CD14-positive monocyte (primary cell): ENCODE results near the gene GRK1. TPM values are rescaled to one million over a fixed set of nuclear protein-coding genes. Genes with fewer than 3 reads are reported as not detected.
A peak's percentile ranks its signal among the peaks of the same experiment; 100 is the strongest.

Experiments used
- DNase-seq, 3 donors: peaks; one replicate each; pipeline ENCODE4 v3.0.0-alpha.2; 2011 to 2022
- H2AFZ ChIP-seq: 2 replicates; pipeline ENCODE4 v1.6.0; 2012; ENCODE audit warnings: mild to moderate bottlenecking, low read depth, low read length, inconsistent platforms; ENCODE audit not compliant: insufficient read depth, poor library complexity, severe bottlenecking
- H3K27ac ChIP-seq, 2 donors: 1 replicate in 1 of 2; 2 replicates in 1 of 2; pipeline ENCODE4 v1.5.1; 2012 to 2013; ENCODE audit warnings: low read length in 2 of 2, control low read depth in 1 of 2, inconsistent platforms in 1 of 2, low read depth in 1 of 2, mild to moderate bottlenecking in 1 of 2
- H3K27me3 ChIP-seq, 2 donors: one replicate each; pipeline versions ENCODE4 v1.6.0 to v1.6.1; 2011 to 2013; ENCODE audit warnings: low read length in 2 of 2; ENCODE audit not compliant: control insufficient read depth in 2 of 2, insufficient read depth in 2 of 2
- H3K36me3 ChIP-seq, 2 donors: replicated peaks in 1 of 2; 1 replicate in 1 of 2; 2 replicates in 1 of 2; pipeline versions ENCODE4 v1.5.1 to v1.6.1; 2012 to 2013; ENCODE audit warnings: low read length in 2 of 2, control low read depth in 1 of 2, inconsistent platforms in 1 of 2, mild to moderate bottlenecking in 1 of 2; ENCODE audit not compliant: insufficient read depth in 2 of 2, control insufficient read depth in 1 of 2
- H3K4me1 ChIP-seq, 2 donors: 1 replicate in 1 of 2; 2 replicates in 1 of 2; pipeline versions ENCODE4 v1.5.1 to v1.6.1; 2012 to 2013; ENCODE audit warnings: low read length in 2 of 2, control low read depth in 1 of 2, inconsistent platforms in 1 of 2, mild to moderate bottlenecking in 1 of 2, moderate library complexity in 1 of 2; ENCODE audit not compliant: insufficient read depth in 2 of 2, control insufficient read depth in 1 of 2
- H3K4me2 ChIP-seq: replicated peaks from 2 replicates; pipeline ENCODE3; 2012; ENCODE audit warnings: low read length, moderate library complexity, mild to moderate bottlenecking; ENCODE audit not compliant: poor library complexity, severe bottlenecking; ENCODE audit errors: extremely low read depth
- H3K4me3 ChIP-seq, 3 experiments: fragments of 200-600 bp in 1 of 3; sonication (generic) in 1 of 3; replicated peaks in 1 of 3; 1 replicate in 2 of 3; 2 replicates in 1 of 3; pipeline ENCODE4 v1.5.1; 2011 to 2013; ENCODE audit warnings: low read length in 3 of 3, mild to moderate bottlenecking in 3 of 3, control low read depth in 2 of 3, low read depth in 2 of 3, inconsistent platforms in 1 of 3, moderate library complexity in 1 of 3
- H3K79me2 ChIP-seq: 2 replicates; pipeline ENCODE4 v1.6.0; 2012; ENCODE audit warnings: mild to moderate bottlenecking, control low read depth, inconsistent platforms, low read length, moderate library complexity; ENCODE audit not compliant: insufficient read depth
- H3K9ac ChIP-seq: 2 replicates; pipeline ENCODE4 v1.6.0; 2017; ENCODE audit warnings: low read length, mild to moderate bottlenecking; ENCODE audit not compliant: insufficient read depth, poor library complexity, severe bottlenecking
- H3K9me3 ChIP-seq, 2 donors: replicated peaks in 1 of 2; 1 replicate in 1 of 2; 2 replicates in 1 of 2; pipeline versions ENCODE4 v1.5.1 to v1.6.1; 2012 to 2013; ENCODE audit warnings: low read length in 2 of 2, control low read depth in 1 of 2; ENCODE audit not compliant: control insufficient read depth in 1 of 2, insufficient read depth in 1 of 2
- H4K20me1 ChIP-seq: 2 replicates; pipeline ENCODE4 v1.6.0; 2012; ENCODE audit warnings: mild to moderate bottlenecking, low read length, control low read depth, moderate library complexity; ENCODE audit not compliant: insufficient read depth
- H3K27ac Mint-ChIP-seq, 7 donors: one replicate each; pipeline ENCODE4 v1.8.0; 2020; ENCODE audit warnings: mild to moderate bottlenecking in 7 of 7, mixed read lengths in 7 of 7, moderate library complexity in 6 of 7, inconsistent platforms in 2 of 7
- H3K27me3 Mint-ChIP-seq, 3 donors: one replicate each; pipeline ENCODE4 v1.8.0; 2021 to 2022; ENCODE audit warnings: low read depth in 3 of 3, mild to moderate bottlenecking in 3 of 3, mixed read lengths in 3 of 3, moderate library complexity in 3 of 3, inconsistent platforms in 1 of 3
- H3K36me3 Mint-ChIP-seq, 2 donors: one replicate each; pipeline ENCODE4 v1.8.0; 2020; ENCODE audit warnings: mixed read lengths in 2 of 2, inconsistent platforms in 1 of 2, mild to moderate bottlenecking in 1 of 2
- H3K4me1 Mint-ChIP-seq: one replicate; pipeline ENCODE4 v1.8.0; 2020; ENCODE audit warnings: mild to moderate bottlenecking, mixed read lengths
- H3K4me3 Mint-ChIP-seq, 2 donors: one replicate each; pipeline ENCODE4 v1.8.0; 2020; ENCODE audit warnings: mild to moderate bottlenecking in 2 of 2, mixed read lengths in 2 of 2, moderate library complexity in 1 of 2
- H3K9me3 Mint-ChIP-seq, 7 donors: one replicate each; pipeline ENCODE4 v1.8.0; 2020 to 2022; ENCODE audit warnings: mixed read lengths in 7 of 7, mild to moderate bottlenecking in 6 of 7, moderate library complexity in 6 of 7, inconsistent platforms in 2 of 7
- WGBS: methylation state at CpG from one replicate; pipeline ENCODE4 v1.1.5; 2013; ENCODE audit warnings: missing lambda C conversion rate; ENCODE audit not compliant: insufficient coverage; 5-methylcytosine and 5-hydroxymethylcytosine counted together
- intact Hi-C, 2 donors: fragments of 100-400 bp; cut with micrococcal nuclease; formaldehyde crosslinking; loops; one replicate each; pipeline versions ENCODE4 v1.15.0 to v1.15.1; 2023
- polyA plus RNA-seq, 3 donors: library from polyadenylated mRNA; depleted of rRNA in 1 of 3; unstranded in 2 of 3; stranded (reverse) in 1 of 3; fragments of 300-500 nt in 2 of 3; fragments of >200 nt in 1 of 3; fragmentation: Illumina TruSeq in 2 of 3; gene quantifications; 1 replicate in 2 of 3; 2 replicates in 1 of 3; pipeline ENCODE4 v1.2.3, GENCODE V29; 2012 to 2021
- TF ChIP-seq, protein P1 (sequence below): fragments of 200-600 bp; IDR thresholded peaks from one replicate; pipeline ENCODE4 v1.8.0; 2022; ENCODE audit warnings: antibody characterized with exemption, mild to moderate bottlenecking

Gene GRK1
- polyA plus RNA-seq, 3 donors: not detected

DNA sequence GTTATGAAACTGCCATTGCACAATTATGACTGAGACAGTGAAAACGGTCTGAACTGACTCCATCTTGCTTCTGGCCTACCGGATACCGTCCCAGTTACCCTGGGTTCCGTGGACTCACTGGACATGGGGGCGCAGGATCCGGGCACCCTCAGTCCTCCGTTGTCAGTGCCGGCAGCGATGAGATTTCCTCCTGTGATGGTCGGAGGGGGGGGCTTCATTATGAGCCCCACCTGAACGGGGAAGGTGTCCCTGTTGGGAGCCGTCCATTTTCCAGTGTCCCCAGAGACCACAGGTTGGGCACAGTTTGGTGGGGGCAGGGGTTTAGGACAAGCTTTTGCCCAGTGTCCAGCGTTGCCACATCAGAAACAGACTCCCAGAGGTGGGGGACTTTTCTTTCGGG, 115.5 kb downstream of the GRK1 start:
- Histone ChIP-seq H3K4me2 (no peak overlapping the region), H3K36me3 (no peaks in the 10 kb centered on the region), H3K9ac (no peak overlapping the region), H3K9me3 (peaks cover 0 to 3% of the 10 kb centered on the region in 2 donors), H3K79me2 (no peaks in the 10 kb centered on the region), H4K20me1 (no peaks in the 10 kb centered on the region), H3K27ac (no peak overlapping the region), H3K4me1 (no peaks in the 10 kb centered on the region), H3K27me3 (no peaks in the 10 kb centered on the region), H3K4me3 (no peak overlapping the region), H2AFZ (no peak overlapping the region)
- Mint-ChIP-seq H3K27ac (no peak overlapping the region), H3K9me3 (peaks cover 0 to 10% (median 6%) of the 10 kb centered on the region in 7 donors), H3K36me3 (no peaks in the 10 kb centered on the region), H3K27me3 (peaks cover 11 to 12% (median 11%) of the 10 kb centered on the region in 3 donors), H3K4me3 (no peak overlapping the region), H3K4me1 (peaks cover 4% of the 10 kb centered on the region)
- intact Hi-C loops: no loop called here
- TF ChIP-seq, protein P1, sequence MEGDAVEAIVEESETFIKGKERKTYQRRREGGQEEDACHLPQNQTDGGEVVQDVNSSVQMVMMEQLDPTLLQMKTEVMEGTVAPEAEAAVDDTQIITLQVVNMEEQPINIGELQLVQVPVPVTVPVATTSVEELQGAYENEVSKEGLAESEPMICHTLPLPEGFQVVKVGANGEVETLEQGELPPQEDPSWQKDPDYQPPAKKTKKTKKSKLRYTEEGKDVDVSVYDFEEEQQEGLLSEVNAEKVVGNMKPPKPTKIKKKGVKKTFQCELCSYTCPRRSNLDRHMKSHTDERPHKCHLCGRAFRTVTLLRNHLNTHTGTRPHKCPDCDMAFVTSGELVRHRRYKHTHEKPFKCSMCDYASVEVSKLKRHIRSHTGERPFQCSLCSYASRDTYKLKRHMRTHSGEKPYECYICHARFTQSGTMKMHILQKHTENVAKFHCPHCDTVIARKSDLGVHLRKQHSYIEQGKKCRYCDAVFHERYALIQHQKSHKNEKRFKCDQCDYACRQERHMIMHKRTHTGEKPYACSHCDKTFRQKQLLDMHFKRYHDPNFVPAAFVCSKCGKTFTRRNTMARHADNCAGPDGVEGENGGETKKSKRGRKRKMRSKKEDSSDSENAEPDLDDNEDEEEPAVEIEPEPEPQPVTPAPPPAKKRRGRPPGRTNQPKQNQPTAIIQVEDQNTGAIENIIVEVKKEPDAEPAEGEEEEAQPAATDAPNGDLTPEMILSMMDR: no peak
- 82% methylated on average over 10 of the region's 14 CpGs for WGBS
- DNase-seq: no peak

DNA sequence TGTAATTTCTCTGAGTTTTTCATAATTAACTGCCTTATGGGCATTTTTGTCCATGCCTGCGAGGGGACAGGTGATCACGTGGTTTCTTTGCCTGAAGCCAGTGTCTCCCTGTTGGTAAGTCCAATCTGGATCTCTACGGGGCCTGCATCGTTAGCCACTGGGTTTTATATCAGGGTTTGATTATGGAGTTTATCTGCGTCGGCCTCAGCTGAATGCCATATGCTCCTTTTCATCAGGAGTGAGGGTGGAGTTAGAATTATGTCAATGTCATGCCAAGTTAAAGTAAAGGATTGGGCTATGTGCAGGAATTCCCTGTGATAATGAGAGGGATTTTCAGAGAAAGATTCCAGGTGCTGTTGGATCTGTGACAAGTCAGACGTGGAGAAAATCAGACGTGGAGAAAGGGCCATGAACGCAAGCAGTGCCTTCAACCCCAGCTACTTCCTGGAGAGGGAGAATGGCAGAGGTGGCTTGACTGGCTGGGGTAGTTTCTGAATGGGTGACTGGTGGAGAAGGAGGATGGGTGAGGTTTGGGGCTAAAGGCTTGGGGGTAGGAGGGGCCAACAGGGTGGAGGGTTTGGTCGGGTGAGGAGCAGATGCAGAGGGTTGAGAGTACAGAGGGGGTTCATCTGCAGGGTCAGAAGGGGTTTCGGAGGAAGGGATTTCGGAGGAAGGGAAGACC, 116.3 kb downstream of the GRK1 start:
- Mint-ChIP-seq H3K36me3 (no peaks in the 10 kb centered on the region), H3K27me3 (peaks cover 6 to 11% (median 8%) of the 10 kb centered on the region in 3 donors), H3K27ac (peak overlapping the region in 1 of 7 donors; percentile 18), H3K9me3 (peaks cover 0 to 10% (median 4%) of the 10 kb centered on the region in 7 donors), H3K4me1 (peaks cover 4% of the 10 kb centered on the region), H3K4me3 (no peak overlapping the region)
- Histone ChIP-seq H3K4me1 (no peaks in the 10 kb centered on the region), H4K20me1 (no peaks in the 10 kb centered on the region), H3K4me2 (no peak overlapping the region), H3K27ac (no peak overlapping the region), H3K9me3 (no peaks in the 10 kb centered on the region), H2AFZ (no peak overlapping the region), H3K4me3 (no peak overlapping the region), H3K79me2 (no peaks in the 10 kb centered on the region), H3K36me3 (no peaks in the 10 kb centered on the region), H3K9ac (no peak overlapping the region), H3K27me3 (no peaks in the 10 kb centered on the region)
- intact Hi-C loops: no loop called here
- no peak for DNase-seq
- 95% methylated on average over 11 of the region's 12 CpGs for WGBS
- TF ChIP-seq, protein P1: no peak
